ENCODE data around the gene ELOA.
"Not testable (repeated sequence)": the region's sequence is repeated elsewhere in the genome, so short reads cannot be mapped to it uniquely, and the experiment has no call there.

ELOA gene

DNA sequence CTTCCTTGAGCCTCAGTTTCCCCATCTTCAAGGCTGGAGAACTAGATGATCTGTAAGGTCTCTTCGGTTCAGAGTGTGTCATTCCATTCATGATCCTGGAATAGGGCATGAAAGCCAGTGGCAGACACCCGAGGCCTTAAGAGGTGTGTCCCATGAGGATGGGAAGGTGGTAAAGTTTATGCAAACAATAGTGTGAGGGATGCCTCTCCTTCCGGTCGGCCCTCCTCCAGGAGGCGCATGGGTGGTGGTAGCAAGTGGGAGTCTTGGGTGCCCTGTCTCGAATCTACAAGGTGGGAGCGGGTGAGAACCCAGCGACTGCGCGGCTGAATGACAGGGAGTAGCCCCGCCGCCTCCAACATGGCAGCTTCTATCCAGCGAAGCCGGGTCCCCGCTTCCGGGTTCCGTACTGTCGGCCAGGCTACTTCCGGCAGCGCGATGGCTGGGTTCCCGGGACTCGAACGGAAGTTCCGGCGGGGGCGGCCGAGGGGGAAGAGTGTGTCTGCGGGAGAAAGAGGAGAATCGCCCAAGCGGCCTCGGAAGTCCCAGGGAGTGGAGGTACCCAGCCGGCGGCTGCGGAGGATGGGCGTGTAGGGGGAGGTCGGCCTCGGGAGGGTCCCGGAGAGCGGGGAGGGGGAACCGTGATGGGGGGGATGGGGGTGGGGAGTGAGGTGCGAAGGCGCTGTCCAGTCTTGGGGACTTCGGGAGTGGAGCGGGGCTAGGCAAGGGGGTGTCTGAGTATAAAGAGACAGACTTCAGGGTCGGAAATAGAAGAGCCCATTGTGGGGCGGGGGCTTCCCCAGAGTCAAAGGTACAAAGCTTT is 47.6 kb downstream of the ELOA start, which contains the start of gene LYPLA2:
TSS of gene LYPLA2 (plus strand) at position 450 of the 820 bp plus-strand sequence. CDS start 1,538 bp downstream, outside the sequence.
- DNase-seq: peak; percentile 94

DNA sequence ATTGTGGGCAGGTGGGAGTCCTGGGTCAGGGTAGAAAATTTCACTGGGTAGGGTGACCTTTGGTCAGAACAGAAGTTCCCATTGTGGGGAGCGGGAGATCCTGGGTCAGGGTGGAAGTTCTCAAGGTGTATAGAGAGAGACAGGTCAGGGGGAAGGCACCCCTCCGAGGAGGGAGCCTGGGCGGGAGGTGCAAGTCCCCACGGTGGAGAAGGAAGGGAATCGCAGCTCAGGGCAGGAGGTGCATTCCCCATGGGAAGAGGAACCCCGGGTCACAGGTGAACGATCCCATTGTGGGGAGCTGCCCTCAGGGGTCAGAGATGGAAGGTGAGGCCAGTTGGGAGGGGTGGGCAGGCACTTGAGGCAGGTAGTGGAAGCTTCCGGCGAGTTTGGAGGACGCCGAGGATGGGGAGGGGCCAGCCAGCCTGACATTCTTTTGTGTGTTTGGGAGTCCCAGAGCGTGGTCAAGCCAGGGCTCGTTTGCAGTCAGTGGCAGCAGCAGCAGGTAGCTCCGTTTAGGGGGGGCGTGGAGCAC is 48.3 kb downstream of the ELOA start:
- peak; percentile 70 for DNase-seq

DNA sequence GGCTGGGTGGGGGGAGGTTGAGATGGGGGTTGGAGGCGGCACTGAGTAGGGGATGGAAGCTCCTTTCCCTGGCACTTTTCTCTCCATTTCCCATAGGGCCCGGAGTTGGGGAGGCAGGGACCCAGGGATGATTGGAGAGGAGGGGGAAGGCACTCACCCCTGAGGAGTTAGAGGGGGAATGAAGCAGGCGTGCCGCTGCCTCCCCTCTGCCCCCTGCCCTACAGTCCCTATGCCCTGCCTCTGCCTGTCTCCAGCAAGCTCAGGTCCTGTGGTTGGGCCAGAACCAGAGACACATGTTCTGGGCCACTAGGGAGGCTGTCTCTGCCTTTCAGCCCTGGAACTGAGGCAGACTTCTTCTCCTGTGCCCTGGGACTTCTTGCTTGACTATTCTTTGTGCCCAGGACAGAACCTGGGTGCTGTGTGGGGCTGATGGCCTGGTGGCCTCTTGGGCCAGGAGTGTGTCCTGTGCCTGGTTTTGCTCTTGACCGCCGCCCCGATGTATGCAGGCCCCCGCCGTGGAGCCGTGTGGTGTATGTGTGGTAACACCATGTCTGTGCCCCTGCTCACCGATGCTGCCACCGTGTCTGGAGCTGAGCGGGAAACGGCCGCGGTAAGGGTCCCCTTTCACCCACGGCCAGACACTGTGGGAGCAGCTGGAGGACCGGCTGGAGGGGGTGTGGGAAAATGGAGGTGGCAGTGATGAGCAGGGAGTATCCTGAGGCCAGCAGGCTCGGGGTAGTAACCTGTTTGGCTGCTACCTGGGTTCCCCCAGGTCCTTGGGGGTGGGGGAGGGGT is 49.1 kb downstream of the ELOA start:
- DNase-seq: no peak

DNA sequence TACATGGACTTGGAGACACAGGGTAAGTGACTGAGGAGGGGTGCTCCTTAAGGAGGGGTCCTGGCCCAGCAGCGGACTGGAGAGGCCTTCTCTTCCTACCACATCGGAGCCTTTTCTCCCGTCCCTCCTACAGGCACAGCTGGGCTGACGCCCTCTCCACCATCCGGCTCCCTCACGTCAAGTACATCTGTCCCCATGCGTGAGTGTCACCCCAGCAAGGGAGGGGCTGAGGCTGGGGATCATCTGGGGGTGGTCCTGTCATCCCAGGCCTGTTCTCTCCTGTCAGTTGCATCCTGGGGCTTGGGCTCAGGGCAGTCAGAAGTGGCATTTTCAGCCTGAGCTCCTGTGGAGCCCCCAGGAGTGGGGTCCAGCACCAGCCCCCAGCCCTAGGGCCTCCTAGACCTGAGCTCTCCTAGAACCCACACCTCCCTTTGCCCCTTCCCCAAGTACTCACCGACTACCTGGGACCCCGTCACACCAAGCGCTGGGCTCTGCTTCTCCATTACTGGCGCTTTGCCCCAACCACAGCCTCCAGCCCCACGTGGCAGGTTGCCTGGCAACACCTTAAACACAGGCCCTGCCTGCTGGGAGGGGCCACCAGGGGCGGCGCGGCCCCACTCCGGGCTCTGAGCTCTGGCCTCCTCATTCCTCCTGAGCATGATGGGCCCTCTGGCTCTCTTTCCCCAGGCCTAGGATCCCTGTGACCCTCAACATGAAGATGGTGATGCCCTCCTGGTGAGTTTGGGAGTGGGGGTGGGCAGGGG is 49.9 kb downstream of the ELOA start:
- no peak for DNase-seq

DNA sequence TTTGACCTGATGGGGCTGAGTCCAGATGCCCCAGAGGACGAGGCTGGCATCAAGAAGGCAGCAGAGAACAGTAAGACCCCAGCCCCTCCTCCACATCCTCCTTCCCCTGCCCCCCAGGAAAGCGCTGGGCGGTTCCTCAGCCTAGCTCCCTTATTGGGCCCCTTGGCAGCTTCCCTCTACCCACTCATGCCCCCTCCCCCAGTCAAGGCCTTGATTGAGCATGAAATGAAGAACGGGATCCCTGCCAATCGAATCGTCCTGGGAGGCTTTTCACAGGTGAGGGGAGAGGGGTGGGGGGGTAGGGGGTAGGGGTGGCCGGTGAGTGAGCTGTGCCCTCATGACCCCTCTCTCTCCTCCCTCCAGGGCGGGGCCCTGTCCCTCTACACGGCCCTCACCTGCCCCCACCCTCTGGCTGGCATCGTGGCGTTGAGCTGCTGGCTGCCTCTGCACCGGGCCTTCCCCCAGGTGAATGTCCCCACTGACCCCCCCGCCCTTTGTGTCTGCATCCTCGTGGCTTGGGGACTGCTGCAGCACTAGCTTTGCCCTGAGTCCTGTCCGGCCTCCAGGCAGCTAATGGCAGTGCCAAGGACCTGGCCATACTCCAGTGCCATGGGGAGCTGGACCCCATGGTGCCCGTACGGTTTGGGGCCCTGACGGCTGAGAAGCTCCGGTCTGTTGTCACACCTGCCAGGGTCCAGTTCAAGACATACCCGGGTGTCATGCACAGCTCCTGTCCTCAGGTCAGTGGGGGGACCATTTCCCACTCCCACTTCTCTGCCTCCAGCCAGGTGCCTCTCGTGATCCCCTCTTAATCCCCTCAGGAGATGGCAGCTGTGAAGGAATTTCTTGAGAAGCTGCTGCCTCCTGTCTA is 50.8 kb downstream of the ELOA start:
- DNase-seq: no peak

DNA sequence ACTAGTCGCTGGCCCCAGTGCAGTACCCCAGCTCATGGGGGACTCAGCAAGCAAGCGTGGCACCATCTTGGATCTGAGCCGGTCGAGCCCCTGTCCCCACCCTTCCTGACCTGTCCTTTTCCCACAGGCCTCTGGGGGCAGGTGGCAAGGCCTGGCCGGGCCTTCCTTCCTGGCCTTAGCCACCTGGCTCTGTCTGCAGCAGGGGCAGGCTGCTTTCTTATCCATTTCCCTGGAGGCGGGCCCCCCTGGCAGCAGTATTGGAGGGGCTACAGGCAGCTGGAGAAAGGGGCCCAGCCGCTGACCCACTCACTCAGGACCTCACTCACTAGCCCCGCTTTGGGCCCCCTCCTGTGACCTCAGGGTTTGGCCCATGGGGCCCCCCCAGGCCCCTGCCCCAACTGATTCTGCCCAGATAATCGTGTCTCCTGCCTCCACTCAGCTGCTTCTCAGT is 51.5 kb downstream of the ELOA start:
- not testable (repeated sequence) for DNase-seq

GRCh38 chr1:23795676-23796465 is 52.6 kb downstream of the ELOA start:
- DNase-seq: no peak

DNA sequence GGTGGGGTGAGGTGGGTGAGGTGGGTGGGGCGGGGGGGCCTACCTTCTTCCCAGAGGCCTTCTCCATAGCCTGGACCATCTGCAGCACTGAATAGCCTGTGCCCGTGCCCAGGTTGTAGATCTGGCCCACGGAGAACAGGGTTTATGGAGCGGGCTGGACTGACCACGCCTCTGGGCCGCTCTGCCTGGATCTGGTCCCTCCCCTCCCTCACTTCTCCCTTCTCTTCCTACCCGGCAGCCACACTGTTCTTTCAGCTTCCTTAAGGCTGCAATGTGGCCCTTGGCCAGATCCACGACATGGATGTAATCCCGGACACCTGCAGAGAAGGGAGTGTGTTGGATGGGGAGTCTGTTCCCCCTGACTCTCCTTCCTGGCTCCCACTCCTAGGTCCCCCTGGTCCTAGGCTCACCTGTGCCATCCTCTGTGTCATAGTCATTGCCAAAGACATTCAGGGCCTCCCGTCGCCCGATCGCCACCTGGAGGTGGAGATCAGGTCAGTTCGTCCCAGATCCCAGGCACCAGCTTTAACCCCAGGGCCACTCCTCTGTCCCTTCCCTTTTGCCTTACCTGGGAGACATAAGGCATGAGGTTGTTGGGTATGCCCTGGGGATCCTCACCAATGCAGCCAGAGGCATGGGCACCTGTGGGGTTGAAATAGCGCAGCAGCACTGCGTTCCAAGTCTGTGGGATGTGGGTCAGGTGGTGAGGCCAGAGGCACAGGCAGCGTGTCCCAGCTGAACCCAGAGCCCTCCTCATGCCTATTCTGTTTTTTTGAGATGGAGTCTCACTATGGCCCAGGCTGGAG is 53.4 kb downstream of the ELOA start:
- no peak for DNase-seq

DNA sequence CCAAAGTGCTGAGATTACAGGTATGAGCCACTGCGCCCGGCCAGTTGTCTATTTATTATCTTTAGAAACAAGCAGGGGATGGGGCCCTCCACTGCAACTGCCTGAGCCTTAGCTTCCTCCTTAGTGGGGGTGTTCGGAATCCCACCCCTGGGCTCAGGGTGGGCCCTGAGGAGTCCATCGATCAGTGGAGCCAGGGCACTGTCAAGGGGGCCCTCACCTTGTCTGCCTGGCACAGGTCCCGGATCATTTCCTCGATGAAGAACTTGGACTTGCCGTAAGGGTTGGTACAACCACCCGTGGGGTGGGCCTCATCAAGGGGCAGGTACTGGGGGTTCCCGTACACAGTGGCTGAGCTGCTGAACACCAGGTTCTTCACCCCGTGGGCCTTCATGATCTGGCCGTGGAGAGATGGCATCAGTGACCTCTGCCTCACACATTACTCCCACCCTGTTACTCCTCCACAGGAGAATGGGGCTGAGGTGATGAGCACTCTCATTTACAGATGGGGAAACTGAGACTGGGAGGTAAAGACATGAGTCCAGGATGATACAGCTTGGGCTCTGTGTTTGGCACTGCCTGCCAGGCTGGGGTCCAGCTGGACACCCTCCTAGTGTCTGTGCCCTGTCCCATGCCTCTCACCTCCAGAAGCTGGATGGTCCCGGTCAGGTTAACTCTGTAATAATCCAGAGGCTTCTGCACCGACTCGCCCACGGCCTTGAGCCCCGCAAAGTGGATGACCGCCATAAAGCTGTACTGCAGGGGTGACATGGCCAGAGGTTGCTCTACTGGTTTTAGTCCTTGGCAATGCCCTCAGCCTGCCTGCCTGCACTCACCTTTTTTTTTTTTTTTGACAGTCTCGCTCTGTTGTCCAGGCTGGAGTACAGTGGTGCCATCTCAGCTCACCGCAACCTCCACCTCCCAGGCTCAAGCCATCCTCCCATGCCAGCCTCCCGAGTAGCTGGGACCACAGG is 54.5 kb downstream of the ELOA start:
- DNase-seq: no peak

- no peak for DNase-seq
Measured at GRCh38 chr1:23798662-23799142, 55.4 kb downstream of the ELOA start.

DNA sequence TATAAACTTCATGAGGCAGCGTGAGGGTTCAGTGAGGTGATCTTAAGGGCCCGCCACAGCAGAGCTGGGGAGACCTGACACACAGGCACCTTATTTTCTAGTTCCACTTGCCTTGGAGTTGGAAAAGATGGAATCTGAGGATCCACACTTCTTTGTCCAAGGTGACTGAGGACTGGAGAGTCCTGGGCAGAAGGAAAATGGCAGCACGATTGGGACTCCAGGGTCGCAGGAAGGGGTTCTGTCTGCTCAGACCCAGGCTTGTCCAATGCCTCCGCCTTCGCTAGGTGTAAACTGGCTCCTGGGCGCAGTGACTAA is 55.9 kb downstream of the ELOA start:
- DNase-seq: no peak

GRCh38 chr1:23799570-23800399 is 56.5 kb downstream of the ELOA start:
- peak; percentile 68 for DNase-seq

- DNase-seq: peak; percentile 96
Measured at GRCh38 chr1:23800400-23801337, 57.4 kb downstream of the ELOA start, which contains the start of gene GALE. TSS of gene GALE (minus strand) at chr1:23800754. CDS start at chr1:23799007, 1,747 bp downstream.

- DNase-seq: no peak
Measured at GRCh38 chr1:23801338-23801748, 58.1 kb downstream of the ELOA start.

DNA sequence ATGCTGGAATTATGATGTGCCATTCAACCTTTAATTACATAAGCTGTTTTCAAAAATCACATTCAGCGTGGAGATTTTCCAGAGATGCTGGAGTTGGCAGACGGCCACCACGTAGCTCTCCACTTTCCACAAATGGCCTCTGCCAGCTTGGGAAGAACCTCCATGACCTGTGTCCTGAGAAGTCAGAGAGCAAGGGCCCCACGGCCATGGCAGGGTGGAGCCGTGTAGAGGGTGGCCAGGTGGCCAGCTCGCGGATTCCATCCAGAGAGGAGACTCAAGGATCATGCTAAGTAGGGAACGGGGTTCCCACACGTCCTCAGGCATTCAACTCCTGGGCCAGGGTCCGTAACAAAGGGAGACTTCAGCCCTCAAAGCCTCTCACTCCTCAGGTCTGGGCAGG is 58.6 kb downstream of the ELOA start:
- DNase-seq: no peak

GRCh38 chr1:23802809-23803342 is 59.6 kb downstream of the ELOA start:
- not testable (repeated sequence) for DNase-seq
